ENCODE results near the gene CD37. TPM values are rescaled to one million over a fixed set of nuclear protein-coding genes. Genes with fewer than 3 reads are reported as not detected.
"Not testable (repeated sequence)": the region's sequence is repeated elsewhere in the genome, so short reads cannot be mapped to it uniquely, and the experiment has no call there.

CD37 gene, protein sequence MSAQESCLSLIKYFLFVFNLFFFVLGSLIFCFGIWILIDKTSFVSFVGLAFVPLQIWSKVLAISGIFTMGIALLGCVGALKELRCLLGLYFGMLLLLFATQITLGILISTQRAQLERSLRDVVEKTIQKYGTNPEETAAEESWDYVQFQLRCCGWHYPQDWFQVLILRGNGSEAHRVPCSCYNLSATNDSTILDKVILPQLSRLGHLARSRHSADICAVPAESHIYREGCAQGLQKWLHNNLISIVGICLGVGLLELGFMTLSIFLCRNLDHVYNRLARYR
- 100 to 1,000 TPM; 131 to 137 TPM for total RNA-seq

DNA sequence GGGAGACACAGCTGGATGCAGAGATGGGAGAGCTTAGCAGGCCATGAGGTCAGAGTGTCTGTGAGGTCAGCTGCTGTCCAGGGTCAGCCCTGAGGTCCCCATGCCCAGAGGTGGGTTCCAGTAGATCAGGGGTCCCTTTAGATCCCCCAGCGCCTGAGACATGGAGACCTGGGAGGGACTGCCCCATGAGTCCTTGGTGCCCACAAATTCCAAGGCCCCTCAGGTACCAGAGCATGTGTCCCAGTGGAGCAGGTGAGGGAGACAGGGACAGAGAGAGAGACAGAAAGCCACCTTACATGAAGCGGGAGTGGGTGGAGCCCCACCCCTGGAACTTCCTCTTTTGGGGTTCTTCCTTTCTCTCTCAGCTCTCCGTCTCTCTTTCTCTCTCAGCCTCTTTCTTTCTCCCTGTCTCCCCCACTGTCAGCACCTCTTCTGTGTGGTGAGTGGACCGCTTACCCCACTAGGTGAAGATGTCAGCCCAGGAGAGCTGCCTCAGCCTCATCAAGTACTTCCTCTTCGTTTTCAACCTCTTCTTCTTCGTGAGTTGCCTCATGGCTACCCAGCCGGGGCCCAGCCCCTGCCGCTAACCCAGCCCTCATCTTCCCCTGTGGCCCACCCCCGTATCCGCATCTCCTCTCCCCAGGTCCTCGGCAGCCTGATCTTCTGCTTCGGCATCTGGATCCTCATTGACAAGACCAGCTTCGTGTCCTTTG lies at the start of gene CD37:
Gene CD37, plus strand, starts transcription at position 336 of the 713 bp plus-strand sequence. Its CDS starts 135 bp downstream, at position 471.
- Mint-ChIP-seq H3K4me1 (ENCODE audit: low read depth) (peaks cover 61% of the 10 kb centered on the region), H3K36me3 (ENCODE audit: low read depth) (peaks cover 34% of the 10 kb centered on the region), H3K9me3 (no peaks in the 10 kb centered on the region), H3K27me3 (no peaks in the 10 kb centered on the region), H3K4me3 (peak within 1 kb of the TSS; percentile 99), H3K27ac (peak within 1 kb of the TSS; percentile 100)
- POLR2A ChIA-PET, result interaction anchor here (0.7 to 1.2 kb wide), 5 partner anchors 13 to 154 kb away, joined by 3 to 5 read pairs (median 3); no protein-coding TSS in a partner anchor
- ATAC-seq (peak; percentile 50), DNase-seq (peak; percentile 77)
- intact Hi-C loops (cut with micrococcal nuclease), result no loop called here
- CTCF ChIA-PET, result interaction anchor here (1.2 to 1.7 kb wide), 3 partner anchors 13 to 67 kb away, joined by 4 to 8 read pairs (median 5); no protein-coding TSS in a partner anchor
- TF ChIP-seq, protein P1, sequence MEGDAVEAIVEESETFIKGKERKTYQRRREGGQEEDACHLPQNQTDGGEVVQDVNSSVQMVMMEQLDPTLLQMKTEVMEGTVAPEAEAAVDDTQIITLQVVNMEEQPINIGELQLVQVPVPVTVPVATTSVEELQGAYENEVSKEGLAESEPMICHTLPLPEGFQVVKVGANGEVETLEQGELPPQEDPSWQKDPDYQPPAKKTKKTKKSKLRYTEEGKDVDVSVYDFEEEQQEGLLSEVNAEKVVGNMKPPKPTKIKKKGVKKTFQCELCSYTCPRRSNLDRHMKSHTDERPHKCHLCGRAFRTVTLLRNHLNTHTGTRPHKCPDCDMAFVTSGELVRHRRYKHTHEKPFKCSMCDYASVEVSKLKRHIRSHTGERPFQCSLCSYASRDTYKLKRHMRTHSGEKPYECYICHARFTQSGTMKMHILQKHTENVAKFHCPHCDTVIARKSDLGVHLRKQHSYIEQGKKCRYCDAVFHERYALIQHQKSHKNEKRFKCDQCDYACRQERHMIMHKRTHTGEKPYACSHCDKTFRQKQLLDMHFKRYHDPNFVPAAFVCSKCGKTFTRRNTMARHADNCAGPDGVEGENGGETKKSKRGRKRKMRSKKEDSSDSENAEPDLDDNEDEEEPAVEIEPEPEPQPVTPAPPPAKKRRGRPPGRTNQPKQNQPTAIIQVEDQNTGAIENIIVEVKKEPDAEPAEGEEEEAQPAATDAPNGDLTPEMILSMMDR (IDR thresholded peaks at IDR 0.05), result no peak

DNA sequence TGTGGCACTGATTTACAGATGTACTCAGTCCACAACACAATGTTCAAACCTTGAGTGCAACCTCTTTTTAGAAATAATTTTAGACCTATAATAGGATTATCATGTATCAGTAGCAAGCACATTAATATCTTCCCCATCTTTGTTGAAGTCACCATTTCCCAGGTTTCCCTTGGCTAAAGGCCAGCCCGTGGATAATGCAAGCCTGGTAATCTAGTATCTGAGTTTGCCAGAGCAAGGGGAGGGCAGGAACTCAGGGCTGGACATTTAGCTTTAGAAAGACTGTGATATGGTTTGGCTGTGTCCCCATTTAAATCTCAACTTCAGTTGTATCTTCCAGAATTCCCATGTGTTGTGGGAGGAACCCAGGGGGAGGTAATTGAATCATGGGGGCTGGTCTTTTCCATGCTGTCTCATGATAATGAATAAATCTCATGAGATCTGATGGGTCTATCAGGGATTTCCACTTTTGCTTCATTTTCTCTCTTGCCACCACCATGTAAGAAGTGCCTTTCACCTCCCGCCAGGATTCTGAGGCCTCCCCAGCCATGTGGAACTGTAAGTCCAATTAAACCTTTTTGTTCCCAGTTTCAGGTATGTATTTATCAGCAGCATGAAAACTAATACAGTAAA lies 48.0 kb upstream of the CD37 start:
- H3K27me3 Mint-ChIP-seq, result peaks cover 2% of the 10 kb centered on the region
- H3K4me3 Mint-ChIP-seq, result no peak overlapping the region
- ChIA-PET CTCF (no interaction called here), POLR2A (no interaction called here)
- no peak for ATAC-seq
- no peaks in the 10 kb centered on the region for H3K4me1 Mint-ChIP-seq (ENCODE audit: low read depth)
- intact Hi-C loops (cut with micrococcal nuclease), result no loop called here
- H3K36me3 Mint-ChIP-seq (ENCODE audit: low read depth), result no peaks in the 10 kb centered on the region
- H3K9me3 Mint-ChIP-seq, result no peaks in the 10 kb centered on the region
- TF ChIP-seq, protein P1 (IDR thresholded peaks at IDR 0.05), result no peak
- H3K27ac Mint-ChIP-seq, result no peak overlapping the region
- no peak for DNase-seq

DNA sequence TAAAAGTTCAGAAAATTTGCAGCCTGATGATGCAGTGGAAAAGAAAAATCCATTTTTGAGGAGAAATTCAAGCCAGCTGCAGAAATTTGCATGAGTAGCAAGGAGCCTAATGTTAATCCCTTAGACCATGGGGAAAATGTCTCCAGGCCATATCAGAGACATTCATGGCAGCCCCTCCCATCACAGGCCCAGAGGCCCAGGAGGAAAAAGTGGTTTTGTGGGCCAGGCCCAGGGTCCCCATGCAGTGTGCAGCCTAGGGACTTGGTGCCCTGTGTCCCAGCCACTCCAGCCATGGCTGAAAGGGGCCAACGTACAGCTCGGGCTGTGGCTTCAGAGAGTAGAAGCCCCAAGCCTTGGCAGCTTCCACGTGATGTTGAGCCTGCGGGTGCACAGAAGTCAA lies 47.0 kb upstream of the CD37 start:
- H3K9me3 Mint-ChIP-seq; POLR2A ChIA-PET; H3K27me3 Mint-ChIP-seq; H3K27ac Mint-ChIP-seq; H3K4me3 Mint-ChIP-seq; H3K4me1 Mint-ChIP-seq (ENCODE audit: low read depth); H3K36me3 Mint-ChIP-seq (ENCODE audit: low read depth); DNase-seq; ATAC-seq; intact Hi-C loops (cut with micrococcal nuclease): not testable (repeated sequence)
- CTCF ChIA-PET, result interaction anchor here (1.1 to 1.4 kb wide), 2 partner anchors 62 to 80 kb away, joined by 3 to 6 read pairs; no protein-coding TSS in a partner anchor

DNA sequence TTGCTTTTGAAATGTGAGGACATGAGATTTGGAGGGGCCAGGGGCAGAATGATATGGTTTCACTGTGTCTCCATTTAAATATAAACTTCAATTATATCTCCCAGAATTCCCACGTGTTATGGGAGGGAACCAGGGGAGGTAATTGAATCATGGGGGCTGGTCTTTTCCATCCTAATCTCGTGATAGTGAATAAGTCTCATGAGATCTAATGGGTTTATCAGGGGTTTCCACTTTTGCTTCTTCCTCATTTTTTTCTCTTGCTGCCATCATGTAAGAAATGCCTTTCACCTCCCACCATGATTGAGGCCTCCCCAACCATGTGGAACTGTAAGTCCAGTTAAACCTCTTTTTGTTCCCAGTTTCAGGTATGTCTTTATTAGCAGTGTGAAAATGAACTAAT lies 45.9 kb upstream of the CD37 start:
- H3K27me3 Mint-ChIP-seq; H3K9me3 Mint-ChIP-seq; H3K27ac Mint-ChIP-seq; H3K4me1 Mint-ChIP-seq (ENCODE audit: low read depth); DNase-seq; intact Hi-C loops (cut with micrococcal nuclease); POLR2A ChIA-PET; ATAC-seq; H3K4me3 Mint-ChIP-seq; H3K36me3 Mint-ChIP-seq (ENCODE audit: low read depth): not testable (repeated sequence)
- CTCF ChIA-PET, result interaction anchor here (1.1 to 1.4 kb wide), 2 partner anchors 63 to 79 kb away, joined by 3 to 6 read pairs; no protein-coding TSS in a partner anchor

DNA sequence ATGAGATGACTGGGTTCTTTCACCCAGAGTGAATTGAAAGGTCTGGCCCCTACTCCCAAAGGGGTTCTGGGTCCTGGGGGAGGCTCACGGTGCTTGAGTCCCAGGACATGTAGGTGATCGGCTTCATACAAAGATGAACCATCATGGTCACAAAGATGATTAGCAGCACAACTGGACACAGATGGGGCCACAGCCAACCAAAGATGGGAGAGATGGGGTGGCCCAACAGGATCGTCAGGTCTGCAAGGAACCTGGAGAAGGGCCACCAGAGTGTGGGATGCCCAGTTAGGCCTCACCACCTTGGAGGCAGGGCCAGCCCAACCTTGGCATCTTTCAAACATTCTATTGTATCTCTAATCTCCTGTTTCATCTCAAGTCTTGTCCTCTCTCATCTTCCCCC lies 44.7 kb upstream of the CD37 start:
- Mint-ChIP-seq H3K4me3 (no peak overlapping the region), H3K27me3 (no peaks in the 10 kb centered on the region), H3K27ac (no peak overlapping the region), H3K36me3 (ENCODE audit: low read depth) (no peaks in the 10 kb centered on the region), H3K9me3 (no peaks in the 10 kb centered on the region), H3K4me1 (ENCODE audit: low read depth) (no peaks in the 10 kb centered on the region)
- ATAC-seq, result no peak
- ChIA-PET POLR2A (no interaction called here), CTCF (no interaction called here)
- DNase-seq, result no peak
- TF ChIP-seq, protein P1 (IDR thresholded peaks at IDR 0.05), result no peak
- intact Hi-C loops (cut with micrococcal nuclease), result no loop called here

Measured in activated CD8-positive, alpha-beta T cell treated with anti-CD3 and anti-CD28 coated beads for 36 hours (primary cell).